Measurements from ENCODE around the gene FKBP11. TPM values are rescaled to one million over a fixed set of nuclear protein-coding genes. Genes with fewer than 3 reads are reported as not detected.
A peak's percentile ranks its signal among the peaks of the same experiment; 100 is the strongest.

Gene FKBP11
- total RNA-seq, 8 experiments from 2014 or later: 6.0 to 64.3 (median 7.9) TPM

DNA sequence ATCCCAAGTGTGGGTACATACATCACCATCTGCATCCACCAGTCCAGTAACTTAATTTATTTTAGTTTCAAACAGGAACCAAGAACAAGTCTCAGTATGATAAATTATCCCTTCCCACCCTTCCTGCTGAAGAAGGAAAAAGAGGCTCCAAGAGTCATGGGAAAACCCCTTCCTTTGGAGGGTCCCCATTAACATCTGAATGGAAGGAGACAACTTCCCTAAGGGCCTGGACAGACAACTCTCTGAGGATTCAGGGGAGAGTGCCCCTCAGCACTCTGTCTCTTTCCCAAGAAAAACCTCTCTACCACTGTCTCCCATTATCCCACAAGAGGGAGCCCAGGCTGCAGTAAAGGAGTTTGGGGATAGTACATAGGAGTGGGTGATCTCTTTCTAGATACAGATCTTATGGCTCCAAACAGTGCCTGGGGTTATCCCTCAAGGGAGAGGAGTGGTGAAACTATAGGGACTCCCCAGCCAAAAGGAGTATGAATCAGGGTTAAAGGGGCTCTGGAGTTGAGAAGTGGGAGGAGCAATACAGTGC, 40.1 kb upstream of the FKBP11 start:
- in situ Hi-C loops (cut with MboI; ENCODE audit: low pct_unique_long_range_greater_than_20kb in 2 of 9, low sequenced_read_pairs in 9 of 9, unreplicated experiment in 9 of 9): no loop called here
- H3K4me3 ChIP-seq: no peak overlapping the region
- peaks cover 0 to 6% of the 10 kb centered on the region in 2 donors for H3K4me1 ChIP-seq (replicated peaks in 1 of 2)
- peak; percentile 20 to 72 (median 55) for ATAC-seq (replicated peaks in 6 of 8)
- H3K27ac ChIP-seq: no peak overlapping the region

DNA sequence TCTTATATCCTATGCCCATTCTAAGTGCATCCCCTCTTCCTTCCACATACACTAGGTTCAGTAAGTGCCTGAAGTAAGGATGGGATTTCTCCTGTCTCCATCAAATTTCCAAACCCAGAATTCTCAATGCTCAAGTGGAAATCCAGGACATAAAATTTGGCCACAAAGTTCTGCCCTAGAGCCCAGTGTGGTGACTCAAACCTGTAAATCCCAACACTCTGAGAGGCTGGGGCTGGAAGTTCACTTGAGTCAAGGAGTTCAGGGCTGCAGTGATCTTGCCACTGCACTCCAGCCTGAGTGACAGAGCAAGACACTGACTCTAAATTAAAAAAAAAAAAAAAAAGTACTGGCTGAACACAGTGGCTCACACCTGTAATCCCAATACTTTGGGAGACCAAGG, 36.5 kb upstream of the FKBP11 start:
- in situ Hi-C loops (cut with MboI; ENCODE audit: low pct_unique_long_range_greater_than_20kb in 2 of 9, low sequenced_read_pairs in 9 of 9, unreplicated experiment in 9 of 9): no loop called here
- Histone ChIP-seq H3K4me1 (replicated peaks in 1 of 2) (peaks cover 0 to 7% of the 10 kb centered on the region in 2 donors), H3K4me3 (no peak overlapping the region), H3K27ac (no peak overlapping the region)
- no peak for ATAC-seq (replicated peaks in 6 of 8)

DNA sequence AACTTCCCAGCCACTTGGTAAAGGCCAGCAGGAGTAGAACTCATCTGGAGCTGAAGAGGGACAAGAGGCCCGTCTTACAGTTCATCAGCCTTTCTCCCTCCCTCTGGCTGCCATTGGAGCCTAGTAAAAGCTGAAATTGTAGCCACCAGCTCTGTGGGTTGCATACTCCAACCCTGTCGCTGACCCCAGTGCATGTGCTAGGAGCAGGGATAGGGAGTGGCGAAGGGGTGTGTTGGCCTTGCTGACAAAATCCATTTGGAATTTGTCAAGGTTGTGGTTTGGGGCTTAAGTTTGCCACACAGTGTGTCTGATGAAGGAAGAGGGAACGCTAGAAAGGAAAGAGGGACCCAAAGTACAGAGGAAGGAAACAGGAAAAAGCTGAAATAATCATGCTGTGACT, 36.0 kb upstream of the FKBP11 start:
- peaks cover 0 to 7% of the 10 kb centered on the region in 2 donors for H3K4me1 ChIP-seq (replicated peaks in 1 of 2)
- no peak overlapping the region for H3K27ac ChIP-seq
- 22 to 100% (median 53%) methylated on average over 1 to 4 of the region's 4 CpGs; no CpG with 5 or more reads in 2 of the 10 experiments for WGBS, 10 experiments
- no peak for ATAC-seq (replicated peaks in 6 of 8)
- no peak overlapping the region for H3K4me3 ChIP-seq
- in situ Hi-C loops (cut with MboI; ENCODE audit: low pct_unique_long_range_greater_than_20kb in 2 of 9, low sequenced_read_pairs in 9 of 9, unreplicated experiment in 9 of 9): no loop called here

DNA sequence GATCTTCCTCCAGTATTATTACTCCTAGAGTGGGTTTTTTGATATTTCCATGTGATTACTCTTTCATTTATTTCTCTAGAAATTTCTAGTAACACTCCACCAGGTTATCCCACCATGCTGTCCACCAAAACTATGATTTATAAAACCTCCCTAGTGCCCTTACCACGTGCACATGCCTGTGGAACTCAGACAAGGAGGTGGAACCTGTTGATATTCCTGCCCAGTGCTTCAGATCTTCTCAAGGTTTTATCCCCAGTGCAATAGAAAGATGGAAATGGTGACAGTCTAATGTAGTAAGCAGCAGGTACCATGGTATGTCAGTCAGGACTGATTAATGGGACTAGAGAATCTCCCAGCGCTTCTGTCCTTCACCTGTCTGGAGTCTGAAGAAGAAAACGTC, 35.5 kb upstream of the FKBP11 start:
- WGBS, 10 experiments: 17 to 79% (median 50%) methylated on average over 1 to 3 of the region's 3 CpGs; no CpG with 5 or more reads in 3 of the 10 experiments
- ATAC-seq (replicated peaks in 6 of 8): no peak
- in situ Hi-C loops (cut with MboI; ENCODE audit: low pct_unique_long_range_greater_than_20kb in 2 of 9, low sequenced_read_pairs in 9 of 9, unreplicated experiment in 9 of 9): no loop called here
- peaks cover under 1 to 7% of the 10 kb centered on the region in 2 donors for H3K4me1 ChIP-seq (replicated peaks in 1 of 2)
- no peak overlapping the region for H3K27ac ChIP-seq
- no peak overlapping the region for H3K4me3 ChIP-seq

DNA sequence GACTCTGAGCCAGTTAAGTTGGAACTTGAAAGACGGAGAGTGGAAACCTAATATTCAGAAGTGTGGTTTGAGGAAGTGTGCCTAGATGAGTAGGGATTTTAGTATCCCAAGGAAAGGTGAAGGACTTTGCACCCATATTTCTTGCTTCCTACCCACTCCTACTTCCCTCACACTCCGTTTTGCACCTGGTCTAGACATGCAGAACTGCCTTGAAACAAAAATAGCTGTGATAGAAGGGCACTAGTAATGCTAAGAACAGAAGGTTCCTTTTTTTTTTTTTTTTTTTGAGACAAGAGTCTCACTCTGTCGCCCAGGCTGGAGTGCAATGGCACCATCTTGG, 32.7 kb upstream of the FKBP11 start:
- in situ Hi-C loops (cut with MboI; ENCODE audit: low pct_unique_long_range_greater_than_20kb in 2 of 9, low sequenced_read_pairs in 9 of 9, unreplicated experiment in 9 of 9): no loop called here
- ATAC-seq (replicated peaks in 6 of 8): no peak
- Histone ChIP-seq H3K4me3 (peak overlapping the region; percentile 76 to 85 (median 80)), H3K27ac (no peak overlapping the region), H3K4me1 (replicated peaks in 1 of 2) (peaks cover 9 to 11% of the 10 kb centered on the region in 2 donors)
- 14 to 67% (median 48%) methylated on average over 1 to 2 of the region's 3 CpGs; no CpG with 5 or more reads in 6 of the 10 experiments for WGBS, 10 experiments

DNA sequence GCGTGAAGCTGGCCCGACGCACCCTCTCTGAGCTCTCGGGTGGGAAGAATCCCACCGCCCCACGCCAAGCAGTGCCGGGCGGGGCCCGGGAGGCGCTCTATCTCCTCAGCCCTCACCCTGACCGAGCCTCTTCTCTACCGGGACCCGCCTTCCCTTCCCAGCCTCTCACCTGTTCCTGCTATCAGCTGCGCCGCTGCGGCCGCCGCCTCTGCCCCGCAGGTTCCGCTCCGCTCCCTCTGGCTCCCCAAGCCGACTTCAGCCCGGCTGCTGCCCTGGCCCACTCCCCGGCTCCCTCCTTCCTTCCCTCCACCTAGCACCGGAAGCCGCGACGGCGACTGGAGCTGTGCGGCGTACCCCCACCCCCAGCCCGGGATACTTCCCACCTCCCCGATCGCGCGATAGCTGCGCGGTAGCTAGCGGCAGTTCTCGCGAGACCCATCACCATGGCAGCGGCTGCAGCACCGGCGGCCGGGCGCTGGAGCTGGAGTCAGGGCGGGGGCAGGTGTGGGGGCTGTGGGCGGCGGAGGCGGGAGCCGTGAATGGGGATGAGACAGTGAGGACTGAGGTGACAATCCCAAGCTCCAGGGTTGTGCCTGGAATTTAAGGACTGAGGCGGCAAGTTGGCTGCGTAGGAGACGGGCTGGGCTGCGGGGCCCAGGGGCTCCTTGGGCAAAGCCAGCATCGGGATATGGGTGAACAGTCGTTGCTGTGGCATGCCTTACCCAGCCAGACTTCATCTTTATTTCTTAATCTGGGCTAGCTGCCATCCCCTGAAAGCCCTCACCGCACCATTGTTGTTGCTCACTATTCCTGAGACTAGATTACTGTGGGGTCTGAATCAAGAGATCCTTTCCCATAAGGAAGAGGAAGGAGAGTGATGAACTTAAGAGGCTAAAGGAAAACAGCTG, 32.1 kb upstream of the FKBP11 start, which contains the start of gene ARF3:
Gene ARF3 (minus strand): TSS at position 347 of the 908 bp plus-strand sequence. CDS start 16,392 bp downstream, outside the sequence.
- in situ Hi-C loops (cut with MboI; ENCODE audit: low pct_unique_long_range_greater_than_20kb in 2 of 9, low sequenced_read_pairs in 9 of 9, unreplicated experiment in 9 of 9): no loop called here

DNA sequence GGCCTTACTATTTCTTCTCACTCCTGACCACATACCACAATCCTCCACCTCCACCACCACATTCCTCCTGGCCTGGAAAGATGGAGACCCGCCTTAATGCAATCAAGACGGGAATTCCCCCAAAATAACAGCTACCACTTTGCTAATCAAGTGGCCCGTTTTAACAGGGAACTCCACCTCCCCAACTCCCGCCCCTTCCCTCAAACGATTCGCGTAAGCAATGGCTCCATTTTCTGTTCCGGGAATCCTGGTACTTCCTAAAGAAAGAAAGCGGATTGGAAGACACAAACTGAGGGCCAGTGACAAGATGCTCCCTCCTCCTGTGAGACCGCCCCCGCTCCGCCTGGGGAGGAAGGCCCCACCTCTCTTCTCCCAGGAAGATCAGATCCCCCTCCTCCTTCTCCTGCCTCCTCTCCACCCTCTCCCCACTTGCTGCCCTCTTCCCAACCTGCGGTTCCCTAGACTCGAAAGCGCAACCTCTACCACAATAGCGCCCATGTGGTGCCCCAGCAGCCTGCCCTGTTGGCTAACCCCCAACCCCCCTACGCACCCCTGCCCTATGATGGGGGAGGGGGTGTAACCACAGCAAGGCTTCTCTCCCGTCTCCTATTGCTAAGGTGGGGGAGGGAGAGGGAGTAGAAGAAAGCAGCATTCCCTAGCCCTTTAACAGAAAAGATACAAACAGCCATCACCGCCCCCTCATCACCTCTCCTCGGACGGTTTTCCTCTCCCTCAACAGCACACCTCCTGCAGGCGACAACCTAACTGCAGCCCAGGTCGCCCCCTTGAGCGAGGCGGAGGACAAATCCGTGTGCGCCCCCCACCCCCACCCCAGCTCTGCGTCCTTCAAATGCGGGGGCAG, 31.2 kb upstream of the FKBP11 start:
- WGBS, 10 experiments: 0% methylated on average over 2 to 8 of the region's 29 CpGs; no CpG with 5 or more reads in 5 of the 10 experiments
- in situ Hi-C loops (cut with MboI; ENCODE audit: low pct_unique_long_range_greater_than_20kb in 2 of 9, low sequenced_read_pairs in 9 of 9, unreplicated experiment in 9 of 9): no loop called here
- peak overlapping the region; percentile 92 to 94 for H3K27ac ChIP-seq
- peaks cover 9 to 11% of the 10 kb centered on the region in 2 donors for H3K4me1 ChIP-seq (replicated peaks in 1 of 2)
- peak; percentile 66 to 84 (median 70) for ATAC-seq (replicated peaks in 6 of 8)
- peak overlapping the region; percentile 76 to 85 (median 80) for H3K4me3 ChIP-seq

More for the DNA sequence above, 32.1 kb upstream of the FKBP11 start, which contains the start of gene ARF3:
- Histone ChIP-seq H3K4me1 (replicated peaks in 1 of 2) (peaks cover 9 to 11% of the 10 kb centered on the region in 2 donors), H3K27ac (peak within 1 kb of the TSS; percentile 92 to 94), H3K4me3 (peak within 1 kb of the TSS; percentile 76 to 85 (median 80))
- WGBS, 10 experiments: 0 to 10% (median 0%) methylated on average over 1 to 3 of the region's 58 CpGs; no CpG with 5 or more reads in 4 of the 10 experiments
- peak; percentile 64 to 92 (median 90) for ATAC-seq (replicated peaks in 6 of 8)

DNA sequence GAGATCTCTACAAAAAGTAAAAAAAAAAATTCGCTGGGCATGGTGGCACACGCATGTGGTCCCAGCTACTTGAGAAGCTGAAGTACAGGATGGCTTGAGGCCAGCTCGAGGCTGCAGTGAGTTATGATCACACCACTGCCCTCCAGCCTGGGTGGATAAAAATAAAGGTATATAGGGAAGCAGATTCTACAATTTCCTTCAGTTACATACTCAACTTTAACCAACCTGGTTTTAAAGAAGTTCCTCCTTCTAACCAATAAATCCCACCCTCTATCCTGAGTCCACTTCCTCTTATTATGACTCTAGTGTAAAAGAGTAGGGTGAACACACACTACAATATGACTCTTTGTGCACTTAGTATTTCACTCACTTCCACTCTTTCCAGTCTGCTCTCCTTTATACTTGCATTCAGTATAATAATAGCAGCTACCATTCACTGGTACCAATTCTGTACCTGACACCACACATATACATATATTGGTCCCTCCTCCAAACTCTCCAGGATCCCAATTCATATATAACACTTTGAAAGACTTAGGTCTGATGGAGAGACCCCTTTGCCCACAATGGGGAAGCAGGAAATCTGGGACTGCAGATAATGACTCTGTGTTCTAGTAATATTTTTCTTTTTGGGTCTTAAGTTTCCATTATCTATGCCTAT, 29.7 kb upstream of the FKBP11 start:
- WGBS, 10 experiments: 69 to 100% (median 92%) methylated on average over 2 to 3 of the region's 3 CpGs; no CpG with 5 or more reads in 4 of the 10 experiments
- in situ Hi-C loops (cut with MboI; ENCODE audit: low pct_unique_long_range_greater_than_20kb in 2 of 9, low sequenced_read_pairs in 9 of 9, unreplicated experiment in 9 of 9): no loop called here
- H3K27ac ChIP-seq: no peak overlapping the region
- no peak overlapping the region for H3K4me3 ChIP-seq
- peaks cover 9 to 11% of the 10 kb centered on the region in 2 donors for H3K4me1 ChIP-seq (replicated peaks in 1 of 2)
- ATAC-seq (replicated peaks in 6 of 8): no peak

DNA sequence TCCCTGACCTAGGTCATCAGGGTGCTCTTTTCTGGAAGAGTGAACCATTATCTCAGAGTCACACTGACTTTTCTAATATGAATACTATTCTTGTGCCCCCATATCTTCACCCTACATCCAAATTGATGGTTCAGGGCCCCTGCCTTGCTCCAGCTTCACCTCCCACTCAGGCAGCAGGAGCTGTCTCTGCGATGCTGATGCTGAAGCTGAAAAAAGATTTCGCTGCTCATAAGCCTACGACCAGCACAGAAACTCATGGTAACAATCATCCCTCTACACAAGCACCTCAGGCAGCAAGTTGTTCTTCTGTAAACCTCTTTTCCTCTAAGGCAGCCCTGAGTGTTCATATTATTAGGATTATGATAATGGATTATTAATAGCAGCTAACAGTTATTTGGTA, 28.8 kb upstream of the FKBP11 start:
- 91 to 100% (median 100%) methylated on average over 1 to 3 of the region's 3 CpGs; no CpG with 5 or more reads in 5 of the 10 experiments for WGBS, 10 experiments
- no peak for ATAC-seq (replicated peaks in 6 of 8)
- Histone ChIP-seq H3K4me3 (no peak overlapping the region), H3K27ac (no peak overlapping the region), H3K4me1 (replicated peaks in 1 of 2) (peaks cover 9 to 11% of the 10 kb centered on the region in 2 donors)
- in situ Hi-C loops (cut with MboI; ENCODE audit: low pct_unique_long_range_greater_than_20kb in 2 of 9, low sequenced_read_pairs in 9 of 9, unreplicated experiment in 9 of 9): no loop called here

DNA sequence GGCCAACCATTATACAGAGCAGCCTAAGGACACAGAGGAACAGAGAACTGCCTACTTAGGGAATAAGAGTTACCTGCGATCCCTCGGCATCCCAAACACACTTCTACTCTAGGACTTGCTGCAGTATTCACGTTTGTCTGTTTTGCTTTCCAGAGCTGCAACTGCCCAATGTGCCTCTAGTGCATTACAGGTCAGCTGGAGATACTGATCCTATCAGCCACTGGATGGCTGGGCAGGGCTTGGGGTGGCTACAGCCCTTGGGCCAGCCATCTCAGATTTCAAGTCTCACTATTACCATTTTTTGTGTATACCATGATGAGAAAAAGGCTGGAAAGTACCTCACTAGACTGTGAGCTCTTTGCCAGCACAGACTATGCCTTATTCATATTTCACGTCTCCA, 27.4 kb upstream of the FKBP11 start:
- H3K4me3 ChIP-seq: no peak overlapping the region
- no peak for ATAC-seq (replicated peaks in 6 of 8)
- peaks cover 4 to 9% of the 10 kb centered on the region in 2 donors for H3K4me1 ChIP-seq (replicated peaks in 1 of 2)
- no peak overlapping the region for H3K27ac ChIP-seq
- in situ Hi-C loops (cut with MboI; ENCODE audit: low pct_unique_long_range_greater_than_20kb in 2 of 9, low sequenced_read_pairs in 9 of 9, unreplicated experiment in 9 of 9): no loop called here
- WGBS, 10 experiments: 60 to 100% (median 100%) methylated on average over 1 to 2 of the region's 4 CpGs; no CpG with 5 or more reads in 4 of the 10 experiments

DNA sequence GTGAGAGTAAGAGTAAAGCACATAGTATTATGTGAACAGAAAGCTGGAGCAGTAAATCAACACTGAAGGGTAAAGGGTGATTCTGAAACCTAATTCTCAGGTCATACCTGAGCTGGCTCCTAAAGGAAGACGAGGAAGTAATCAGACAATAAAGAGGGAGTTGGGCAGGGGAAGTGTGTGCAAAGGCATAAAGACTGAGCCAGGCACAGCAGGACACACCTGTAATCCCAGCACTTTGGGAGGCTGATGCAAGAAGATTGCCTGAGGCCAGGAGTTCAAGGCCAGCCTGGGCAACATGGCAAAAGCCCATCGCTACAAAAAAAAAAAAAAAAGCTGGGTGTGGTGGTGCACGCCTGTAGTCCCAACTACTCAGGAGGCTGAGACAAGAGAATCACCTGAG, 22.4 kb upstream of the FKBP11 start:
- WGBS, 10 experiments: 20 to 100% (median 100%) methylated on average over 1 to 2 of the region's 3 CpGs; no CpG with 5 or more reads in 2 of the 10 experiments
- no peak for ATAC-seq (replicated peaks in 6 of 8)
- no peak overlapping the region for H3K27ac ChIP-seq
- H3K4me3 ChIP-seq: no peak overlapping the region
- in situ Hi-C loops (cut with MboI; ENCODE audit: low pct_unique_long_range_greater_than_20kb in 2 of 9, low sequenced_read_pairs in 9 of 9, unreplicated experiment in 9 of 9): no loop called here
- no peaks in the 10 kb centered on the region for H3K4me1 ChIP-seq (replicated peaks in 1 of 2)

DNA sequence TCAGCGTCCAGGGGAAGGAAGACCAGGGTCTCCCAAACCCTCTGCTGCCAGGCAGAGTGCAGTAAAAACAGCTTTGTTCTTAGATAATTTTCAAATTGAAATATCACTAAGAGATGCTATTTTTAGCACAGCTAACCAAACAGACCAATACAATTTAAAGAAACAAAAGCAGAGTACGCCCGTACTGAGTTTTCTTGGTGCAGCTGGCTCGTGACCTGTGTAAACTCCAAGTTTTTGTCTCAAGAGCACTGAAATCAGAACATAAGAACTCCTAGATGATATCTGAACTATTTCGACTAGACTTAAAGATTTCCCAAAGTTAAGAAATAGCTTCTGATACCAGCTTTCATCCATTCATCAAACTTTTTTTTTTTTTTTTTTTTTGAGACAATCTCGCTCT, 21.7 kb upstream of the FKBP11 start:
- WGBS, 10 experiments: 74 to 100% (median 94%) methylated on average over 2 to 5 of the region's 6 CpGs
- Histone ChIP-seq H3K4me3 (no peak overlapping the region), H3K4me1 (replicated peaks in 1 of 2) (no peaks in the 10 kb centered on the region), H3K27ac (no peak overlapping the region)
- in situ Hi-C loops (cut with MboI; ENCODE audit: low pct_unique_long_range_greater_than_20kb in 2 of 9, low sequenced_read_pairs in 9 of 9, unreplicated experiment in 9 of 9): no loop called here
- no peak for ATAC-seq (replicated peaks in 6 of 8)
